Brain microvascular endothelial cell (primary cell): ENCODE measurements around the gene MKKS.

ENCODE experiments used
- DNase-seq: peaks from one replicate; pipeline ENCODE4 v3.0.0-alpha.2; 2020
- H3K27ac ChIP-seq: fragments of 250-450 bp; sonication (Bioruptor Pico); 2 replicates; pipeline ENCODE4 v1.5.1; 2020; ENCODE audit warnings: mild to moderate bottlenecking, moderate library complexity
- H3K27me3 ChIP-seq: fragments of 250-450 bp; sonication (Bioruptor Pico); replicated peaks from 2 replicates; pipeline ENCODE4 v1.5.1; 2020; ENCODE audit warnings: mild to moderate bottlenecking
- H3K36me3 ChIP-seq: fragments of 250-450 bp; sonication (Bioruptor Pico); replicated peaks from 2 replicates; pipeline ENCODE4 v1.5.1; 2020; ENCODE audit warnings: mild to moderate bottlenecking
- H3K4me3 ChIP-seq: 2 replicates; pipeline ENCODE4 v1.5.1; 2011; ENCODE audit warnings: low read depth, mild to moderate bottlenecking, control low read depth, low read length, moderate library complexity
- in situ Hi-C: cut with HindIII; loops from 2 replicates; pipeline ENCODE4 v1.10.0; 2017; ENCODE audit warnings: low sequenced_read_pairs, low pct_ligation_motif_present
- TF ChIP-seq, protein P1 (sequence below): IDR thresholded peaks from 2 replicates; pipeline ENCODE4 v1.5.1; 2011; ENCODE audit warnings: low read depth, mild to moderate bottlenecking, moderate library complexity, low read length, control low read depth, inconsistent platforms; ENCODE audit errors: missing control alignments

The MKKS gene

DNA sequence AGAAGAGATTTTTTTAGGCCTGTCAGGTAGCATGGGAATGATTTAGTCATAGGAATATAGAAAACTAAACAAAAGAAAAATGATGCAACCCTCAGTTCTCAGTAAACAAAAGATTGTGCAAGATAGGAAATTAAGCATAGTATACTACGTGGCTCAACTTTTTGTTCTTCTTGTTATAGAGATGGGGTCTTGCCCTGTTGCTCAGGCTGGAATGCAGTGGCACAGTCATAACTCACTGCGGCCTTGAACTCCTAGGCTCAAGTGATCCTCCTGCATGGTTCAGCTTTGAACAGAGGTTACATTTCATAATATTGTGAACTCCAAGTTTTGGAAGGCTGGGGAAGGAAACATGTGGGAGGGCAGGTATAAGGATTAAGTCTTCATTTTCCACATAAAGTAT, 29.6 kb upstream of the MKKS start:
- no peaks in the 10 kb centered on the region for H3K27me3 ChIP-seq
- DNase-seq: no peak
- no peak overlapping the region for H3K4me3 ChIP-seq
- H3K27ac ChIP-seq: no peak overlapping the region
- H3K36me3 ChIP-seq: no peaks in the 10 kb centered on the region
- TF ChIP-seq, protein P1, sequence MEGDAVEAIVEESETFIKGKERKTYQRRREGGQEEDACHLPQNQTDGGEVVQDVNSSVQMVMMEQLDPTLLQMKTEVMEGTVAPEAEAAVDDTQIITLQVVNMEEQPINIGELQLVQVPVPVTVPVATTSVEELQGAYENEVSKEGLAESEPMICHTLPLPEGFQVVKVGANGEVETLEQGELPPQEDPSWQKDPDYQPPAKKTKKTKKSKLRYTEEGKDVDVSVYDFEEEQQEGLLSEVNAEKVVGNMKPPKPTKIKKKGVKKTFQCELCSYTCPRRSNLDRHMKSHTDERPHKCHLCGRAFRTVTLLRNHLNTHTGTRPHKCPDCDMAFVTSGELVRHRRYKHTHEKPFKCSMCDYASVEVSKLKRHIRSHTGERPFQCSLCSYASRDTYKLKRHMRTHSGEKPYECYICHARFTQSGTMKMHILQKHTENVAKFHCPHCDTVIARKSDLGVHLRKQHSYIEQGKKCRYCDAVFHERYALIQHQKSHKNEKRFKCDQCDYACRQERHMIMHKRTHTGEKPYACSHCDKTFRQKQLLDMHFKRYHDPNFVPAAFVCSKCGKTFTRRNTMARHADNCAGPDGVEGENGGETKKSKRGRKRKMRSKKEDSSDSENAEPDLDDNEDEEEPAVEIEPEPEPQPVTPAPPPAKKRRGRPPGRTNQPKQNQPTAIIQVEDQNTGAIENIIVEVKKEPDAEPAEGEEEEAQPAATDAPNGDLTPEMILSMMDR: no peak
- in situ Hi-C loops: no loop called here

DNA sequence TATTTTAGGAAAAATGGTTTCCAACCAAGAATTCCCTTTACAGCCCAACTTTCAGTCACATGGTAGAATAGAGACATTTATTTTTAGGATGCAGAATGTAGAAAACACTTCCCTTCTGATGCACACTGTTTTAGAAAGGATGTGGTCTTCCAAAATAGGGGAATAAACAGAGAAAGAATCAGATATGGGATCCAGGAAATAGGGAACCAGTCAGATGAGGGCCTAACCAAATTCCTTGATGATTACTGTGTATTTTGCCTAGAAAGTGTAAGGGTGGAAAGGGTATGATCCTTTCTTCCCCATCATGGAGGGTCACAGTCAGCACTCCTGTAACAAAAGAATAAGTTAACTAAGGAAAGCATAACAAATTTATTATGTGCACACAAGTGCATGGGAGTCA, 28.5 kb upstream of the MKKS start:
- Histone ChIP-seq H3K36me3 (no peaks in the 10 kb centered on the region), H3K27me3 (no peaks in the 10 kb centered on the region), H3K27ac (no peak overlapping the region), H3K4me3 (no peak overlapping the region)
- in situ Hi-C loops: no loop called here
- TF ChIP-seq, protein P1: no peak
- no peak for DNase-seq

DNA sequence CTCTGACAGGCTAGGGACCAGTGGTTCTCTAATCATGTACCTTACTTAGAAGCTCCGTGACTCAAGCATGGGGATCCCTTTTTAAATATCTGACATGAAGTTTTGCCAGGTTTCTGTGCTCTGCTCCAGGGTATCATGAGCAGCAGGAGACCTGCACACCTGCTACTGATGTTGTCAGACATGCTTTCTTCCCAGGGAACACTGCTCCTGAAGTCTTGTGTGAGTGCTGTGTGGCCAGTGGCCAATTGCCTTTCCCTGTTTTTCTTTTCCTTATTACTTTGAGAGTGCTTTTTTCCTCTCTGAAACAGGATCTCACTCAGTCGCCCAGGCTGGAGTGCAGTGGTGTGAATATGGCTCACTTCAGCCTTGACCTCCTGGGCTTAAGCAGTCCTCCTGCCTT, 27.5 kb upstream of the MKKS start:
- Histone ChIP-seq H3K36me3 (no peaks in the 10 kb centered on the region), H3K27me3 (no peaks in the 10 kb centered on the region), H3K4me3 (no peak overlapping the region), H3K27ac (no peak overlapping the region)
- TF ChIP-seq, protein P1: no peak
- in situ Hi-C loops: no loop called here
- no peak for DNase-seq

DNA sequence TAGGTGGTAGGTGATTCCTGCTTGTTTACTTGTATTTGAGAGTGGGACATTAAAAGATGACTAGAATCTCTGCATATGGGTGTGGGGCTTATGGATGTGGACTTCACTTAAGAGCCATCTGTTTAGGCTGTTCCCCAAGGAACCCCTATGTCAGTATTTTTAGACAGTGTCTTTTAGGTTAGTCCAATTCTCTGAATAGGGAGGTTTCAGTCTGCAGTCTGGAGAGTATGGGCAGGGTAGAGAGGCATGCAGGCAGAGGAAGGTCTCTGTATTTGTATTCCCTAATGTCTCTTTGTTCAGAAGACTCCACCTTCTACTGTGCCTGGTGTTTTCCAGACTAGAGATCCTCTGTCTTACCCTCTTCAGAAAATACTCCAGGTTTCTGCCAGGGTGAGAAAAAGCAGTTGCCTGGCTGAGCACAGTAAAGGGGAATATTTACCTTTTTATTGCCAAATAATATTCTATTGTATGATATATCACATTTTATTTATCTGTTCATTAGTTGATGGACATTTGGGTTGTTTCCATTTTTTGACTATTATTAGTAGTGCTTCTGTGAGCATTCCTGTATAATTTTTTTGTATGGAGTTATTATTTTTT, 20.2 kb upstream of the MKKS start:
- no peak overlapping the region for H3K27ac ChIP-seq
- no peaks in the 10 kb centered on the region for H3K36me3 ChIP-seq
- in situ Hi-C loops: no loop called here
- no peaks in the 10 kb centered on the region for H3K27me3 ChIP-seq
- no peak for DNase-seq
- H3K4me3 ChIP-seq: no peak overlapping the region
- TF ChIP-seq, protein P1: no peak

DNA sequence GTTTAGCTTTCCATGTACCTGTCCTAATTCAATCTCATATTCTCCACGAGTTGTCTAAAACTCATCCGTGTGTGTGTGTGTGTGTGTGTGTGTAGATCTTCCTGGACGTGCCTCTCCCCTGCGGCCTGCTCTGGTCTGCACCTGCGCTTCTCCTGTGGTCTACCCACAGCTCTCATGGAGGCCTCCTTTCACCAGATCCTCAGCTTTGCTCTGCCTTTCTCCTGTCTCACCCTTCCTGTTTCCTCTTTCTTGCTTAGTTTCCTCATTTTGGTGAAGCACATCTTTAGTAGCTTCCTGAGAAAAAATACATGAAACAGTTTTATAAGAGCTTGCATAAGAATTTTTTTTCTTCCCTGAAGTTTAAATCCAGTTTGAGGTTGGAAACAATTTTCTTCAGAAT, 19.2 kb upstream of the MKKS start:
- TF ChIP-seq, protein P1: no peak
- Histone ChIP-seq H3K27ac (no peak overlapping the region), H3K36me3 (no peaks in the 10 kb centered on the region), H3K27me3 (no peaks in the 10 kb centered on the region), H3K4me3 (no peak overlapping the region)
- in situ Hi-C loops: no loop called here
- DNase-seq: no peak

DNA sequence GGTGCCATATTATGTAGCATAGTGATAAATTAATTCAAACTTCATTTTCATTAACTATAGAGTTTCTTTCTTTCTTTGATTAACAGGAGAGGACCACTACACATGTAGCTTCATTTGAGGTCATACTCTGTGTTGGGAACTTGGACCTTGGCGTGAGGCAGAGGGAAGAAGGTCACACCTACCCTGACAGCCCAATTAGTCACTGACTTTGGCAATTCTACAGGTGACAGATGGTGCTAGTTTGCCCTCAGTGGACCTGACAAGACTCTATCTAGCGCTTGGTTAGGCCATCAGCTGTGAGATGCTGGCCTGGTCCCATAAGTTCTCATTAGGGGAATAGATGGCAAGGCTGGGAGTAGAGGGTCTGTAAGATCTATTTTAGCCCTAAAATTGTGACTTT, 15.2 kb upstream of the MKKS start:
- in situ Hi-C loops: no loop called here
- TF ChIP-seq, protein P1: no peak
- H3K27me3 ChIP-seq: no peaks in the 10 kb centered on the region
- H3K4me3 ChIP-seq: no peak overlapping the region
- H3K36me3 ChIP-seq: no peaks in the 10 kb centered on the region
- no peak overlapping the region for H3K27ac ChIP-seq
- no peak for DNase-seq
